ENCODE results near the gene NUP214. TPM values are rescaled to one million over a fixed set of nuclear protein-coding genes. Genes with fewer than 3 reads are reported as not detected.
"Not testable (repeated sequence)": the region's sequence is repeated elsewhere in the genome, so short reads cannot be mapped to it uniquely, and the experiment has no call there.

NUP214 gene
- total RNA-seq, 1 experiment from 2014 or later = 41.9 TPM

- Histone ChIP-seq H3K4me2 (ENCODE audit: low read depth, low read length, poor library complexity, severe bottlenecking) (no peak overlapping the region), H3K36me3 (ENCODE audit: insufficient read depth, low read length) (peaks cover 45% of the 10 kb centered on the region), H3K4me3 (ENCODE audit: low read length) (no peak overlapping the region)
Measured at GRCh38 chr9:131190191-131190590, 64.8 kb downstream of the NUP214 start.

DNA sequence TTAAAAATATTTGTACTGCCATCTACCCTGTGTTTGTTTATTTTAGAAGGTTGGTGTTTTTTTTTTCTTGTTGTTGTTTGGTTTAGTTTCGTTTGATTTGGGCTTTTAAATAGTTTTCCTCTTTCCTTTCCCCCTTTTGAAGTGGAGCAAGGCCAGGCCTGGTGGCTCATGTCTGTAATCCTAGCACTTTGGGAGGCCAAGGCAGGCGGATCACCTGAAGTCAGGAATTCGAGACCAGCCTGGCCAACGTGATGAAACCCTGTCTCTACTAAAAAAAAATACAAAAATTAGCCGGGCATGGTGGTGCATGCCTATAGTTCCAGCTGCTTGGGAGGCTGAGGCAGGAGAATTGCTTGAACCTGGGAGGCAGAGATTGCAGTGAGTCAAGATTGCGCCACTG lies 65.6 kb downstream of the NUP214 start:
- not testable (repeated sequence) for H3K27me3 ChIP-seq (ENCODE audit: low read length); H3K9me2 ChIP-seq (replicated peaks; ENCODE audit: insufficient read depth, low read length); DNase-seq; H3K4me2 ChIP-seq (ENCODE audit: low read depth, low read length, poor library complexity, severe bottlenecking); H3K9me3 ChIP-seq (ENCODE audit: low read length); H3K9ac ChIP-seq (ENCODE audit: low read length); H3K4me1 ChIP-seq (ENCODE audit: low read length); H3K4me3 ChIP-seq (ENCODE audit: low read length); H3K27ac ChIP-seq (ENCODE audit: low read length); H2AFZ ChIP-seq (ENCODE audit: low read length); H4K20me1 ChIP-seq (ENCODE audit: insufficient read depth, low read depth, low read length)
- Histone ChIP-seq H3K79me2 (ENCODE audit: low read length) (peaks cover 19% of the 10 kb centered on the region), H3K36me3 (ENCODE audit: insufficient read depth, low read length) (peaks cover 40% of the 10 kb centered on the region)

More at GRCh38 chr9:131190191-131190590, 64.8 kb downstream of the NUP214 start:
- Histone ChIP-seq H3K9me2 (replicated peaks; ENCODE audit: insufficient read depth, low read length) (no peaks in the 10 kb centered on the region), H3K79me2 (ENCODE audit: low read length) (peaks cover 24% of the 10 kb centered on the region), H3K27ac (ENCODE audit: low read length) (no peak overlapping the region), H3K4me1 (ENCODE audit: low read length) (peaks cover 11% of the 10 kb centered on the region), H2AFZ (ENCODE audit: low read length) (no peak overlapping the region), H4K20me1 (ENCODE audit: insufficient read depth, low read depth, low read length) (no peaks in the 10 kb centered on the region), H3K27me3 (ENCODE audit: low read length) (no peaks in the 10 kb centered on the region), H3K9me3 (ENCODE audit: low read length) (no peaks in the 10 kb centered on the region), H3K9ac (ENCODE audit: low read length) (no peak overlapping the region)
- DNase-seq = no peak

GRCh38 chr9:131191857-131192256 lies 66.5 kb downstream of the NUP214 start:
- Histone ChIP-seq H3K9me2 (replicated peaks; ENCODE audit: insufficient read depth, low read length) (no peaks in the 10 kb centered on the region), H2AFZ (ENCODE audit: low read length) (no peak overlapping the region), H3K4me3 (ENCODE audit: low read length) (no peak overlapping the region), H3K9ac (ENCODE audit: low read length) (no peak overlapping the region), H3K9me3 (ENCODE audit: low read length) (no peaks in the 10 kb centered on the region), H3K4me2 (ENCODE audit: low read depth, low read length, poor library complexity, severe bottlenecking) (no peak overlapping the region), H3K79me2 (ENCODE audit: low read length) (peaks cover 14% of the 10 kb centered on the region), H3K4me1 (ENCODE audit: low read length) (no peaks in the 10 kb centered on the region), H3K27ac (ENCODE audit: low read length) (no peak overlapping the region), H3K36me3 (ENCODE audit: insufficient read depth, low read length) (peaks cover 37% of the 10 kb centered on the region), H4K20me1 (ENCODE audit: insufficient read depth, low read depth, low read length) (no peaks in the 10 kb centered on the region), H3K27me3 (ENCODE audit: low read length) (no peaks in the 10 kb centered on the region)
- DNase-seq = no peak

GRCh38 chr9:131193051-131193450 lies 67.7 kb downstream of the NUP214 start:
- H3K36me3 ChIP-seq (ENCODE audit: insufficient read depth, low read length) = peaks cover 36% of the 10 kb centered on the region
- no peaks in the 10 kb centered on the region for H3K9me2 ChIP-seq (replicated peaks; ENCODE audit: insufficient read depth, low read length)
- H3K27me3 ChIP-seq (ENCODE audit: low read length) = no peaks in the 10 kb centered on the region
- DNase-seq = no peak
- no peaks in the 10 kb centered on the region for H4K20me1 ChIP-seq (ENCODE audit: insufficient read depth, low read depth, low read length)
- H3K4me3 ChIP-seq (ENCODE audit: low read length) = no peak overlapping the region
- no peaks in the 10 kb centered on the region for H3K4me1 ChIP-seq (ENCODE audit: low read length)
- H3K9me3 ChIP-seq (ENCODE audit: low read length) = no peaks in the 10 kb centered on the region
- no peak overlapping the region for H3K9ac ChIP-seq (ENCODE audit: low read length)
- H3K79me2 ChIP-seq (ENCODE audit: low read length) = peaks cover 14% of the 10 kb centered on the region
- H3K4me2 ChIP-seq (ENCODE audit: low read depth, low read length, poor library complexity, severe bottlenecking) = no peak overlapping the region
- no peak overlapping the region for H3K27ac ChIP-seq (ENCODE audit: low read length)
- no peak overlapping the region for H2AFZ ChIP-seq (ENCODE audit: low read length)

GRCh38 chr9:131194762-131195161 lies 69.4 kb downstream of the NUP214 start:
- Histone ChIP-seq H3K36me3 (ENCODE audit: insufficient read depth, low read length) (peaks cover 22% of the 10 kb centered on the region), H3K9ac (ENCODE audit: low read length) (no peak overlapping the region), H3K27me3 (ENCODE audit: low read length) (no peaks in the 10 kb centered on the region), H2AFZ (ENCODE audit: low read length) (no peak overlapping the region), H3K79me2 (ENCODE audit: low read length) (peaks cover 8% of the 10 kb centered on the region), H3K9me2 (replicated peaks; ENCODE audit: insufficient read depth, low read length) (no peaks in the 10 kb centered on the region), H3K4me1 (ENCODE audit: low read length) (no peaks in the 10 kb centered on the region), H4K20me1 (ENCODE audit: insufficient read depth, low read depth, low read length) (no peaks in the 10 kb centered on the region), H3K27ac (ENCODE audit: low read length) (no peak overlapping the region), H3K4me2 (ENCODE audit: low read depth, low read length, poor library complexity, severe bottlenecking) (no peak overlapping the region), H3K9me3 (ENCODE audit: low read length) (no peaks in the 10 kb centered on the region), H3K4me3 (ENCODE audit: low read length) (no peak overlapping the region)
- no peak for DNase-seq

- Histone ChIP-seq H3K79me2 (ENCODE audit: low read length) (peaks cover 5% of the 10 kb centered on the region; the same call in 1 of the 2 replicates), H3K4me3 (ENCODE audit: low read length) (no peak overlapping the region), H3K27ac (ENCODE audit: low read length) (no peak overlapping the region), H3K4me1 (ENCODE audit: low read length) (no peaks in the 10 kb centered on the region), H3K27me3 (ENCODE audit: low read length) (no peaks in the 10 kb centered on the region), H3K4me2 (ENCODE audit: low read depth, low read length, poor library complexity, severe bottlenecking) (no peak overlapping the region), H3K9me3 (ENCODE audit: low read length) (no peaks in the 10 kb centered on the region), H4K20me1 (ENCODE audit: insufficient read depth, low read depth, low read length) (no peaks in the 10 kb centered on the region), H3K9ac (ENCODE audit: low read length) (no peak overlapping the region), H3K36me3 (ENCODE audit: insufficient read depth, low read length) (peaks cover 26% of the 10 kb centered on the region), H2AFZ (ENCODE audit: low read length) (no peak overlapping the region), H3K9me2 (replicated peaks; ENCODE audit: insufficient read depth, low read length) (no peaks in the 10 kb centered on the region)
- DNase-seq = no peak
Measured at GRCh38 chr9:131197160-131197911, 72.0 kb downstream of the NUP214 start.

DNA sequence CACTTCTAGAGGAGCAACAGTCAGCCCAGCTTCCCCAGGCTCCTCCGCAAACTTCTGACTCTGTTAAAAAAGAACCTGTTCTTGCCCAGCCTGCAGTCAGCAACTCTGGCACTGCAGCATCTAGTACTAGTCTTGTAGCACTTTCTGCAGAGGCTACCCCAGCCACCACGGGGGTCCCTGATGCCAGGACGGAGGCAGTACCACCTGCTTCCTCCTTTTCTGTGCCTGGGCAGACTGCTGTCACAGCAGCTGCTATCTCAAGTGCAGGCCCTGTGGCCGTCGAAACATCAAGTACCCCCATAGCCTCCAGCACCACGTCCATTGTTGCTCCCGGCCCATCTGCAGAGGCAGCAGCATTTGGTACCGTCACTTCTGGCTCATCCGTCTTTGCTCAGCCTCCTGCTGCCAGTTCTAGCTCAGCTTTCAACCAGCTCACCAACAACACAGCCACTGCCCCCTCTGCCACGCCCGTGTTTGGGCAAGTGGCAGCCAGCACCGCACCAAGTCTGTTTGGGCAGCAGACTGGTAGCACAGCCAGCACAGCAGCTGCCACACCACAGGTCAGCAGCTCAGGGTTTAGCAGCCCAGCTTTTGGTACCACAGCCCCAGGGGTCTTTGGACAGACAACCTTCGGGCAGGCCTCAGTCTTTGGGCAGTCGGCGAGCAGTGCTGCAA lies 72.8 kb downstream of the NUP214 start:
- no peak for DNase-seq
- Histone ChIP-seq H3K4me3 (ENCODE audit: low read length) (no peak overlapping the region), H3K4me2 (ENCODE audit: low read depth, low read length, poor library complexity, severe bottlenecking) (no peak overlapping the region), H3K9me2 (replicated peaks; ENCODE audit: insufficient read depth, low read length) (no peaks in the 10 kb centered on the region), H2AFZ (ENCODE audit: low read length) (no peak overlapping the region), H3K9ac (ENCODE audit: low read length) (no peak overlapping the region), H3K4me1 (ENCODE audit: low read length) (no peaks in the 10 kb centered on the region), H4K20me1 (ENCODE audit: insufficient read depth, low read depth, low read length) (no peaks in the 10 kb centered on the region), H3K27ac (ENCODE audit: low read length) (no peak overlapping the region), H3K9me3 (ENCODE audit: low read length) (no peaks in the 10 kb centered on the region), H3K36me3 (ENCODE audit: insufficient read depth, low read length) (peaks cover 20% of the 10 kb centered on the region; the same call in 1 of the 2 replicates), H3K27me3 (ENCODE audit: low read length) (no peaks in the 10 kb centered on the region), H3K79me2 (ENCODE audit: low read length) (peaks cover 5% of the 10 kb centered on the region; the same call in 1 of the 2 replicates)

GRCh38 chr9:131201856-131202255 lies 76.5 kb downstream of the NUP214 start:
- Histone ChIP-seq H3K27me3 (ENCODE audit: low read length) (no peaks in the 10 kb centered on the region), H2AFZ (ENCODE audit: low read length) (no peak overlapping the region), H3K9me2 (replicated peaks; ENCODE audit: insufficient read depth, low read length) (no peaks in the 10 kb centered on the region), H3K9me3 (ENCODE audit: low read length) (no peaks in the 10 kb centered on the region), H3K27ac (ENCODE audit: low read length) (no peak overlapping the region), H3K4me1 (ENCODE audit: low read length) (peaks cover 4% of the 10 kb centered on the region; the same call in 1 of the 2 replicates), H3K79me2 (ENCODE audit: low read length) (no peaks in the 10 kb centered on the region; the same call in 1 of the 2 replicates), H3K9ac (ENCODE audit: low read length) (no peak overlapping the region), H3K36me3 (ENCODE audit: insufficient read depth, low read length) (peaks cover 42% of the 10 kb centered on the region), H3K4me3 (ENCODE audit: low read length) (no peak overlapping the region), H4K20me1 (ENCODE audit: insufficient read depth, low read depth, low read length) (no peaks in the 10 kb centered on the region), H3K4me2 (ENCODE audit: low read depth, low read length, poor library complexity, severe bottlenecking) (no peak overlapping the region)
- no peak for DNase-seq

Data from Karpas-422 (cell line).